ENCODE results near the gene ARHGEF28. TPM values are rescaled to one million over a fixed set of nuclear protein-coding genes. Genes with fewer than 3 reads are reported as not detected.

ARHGEF28 gene
- total RNA-seq, 1 donor from 2014 or later = 44.9 TPM

DNA sequence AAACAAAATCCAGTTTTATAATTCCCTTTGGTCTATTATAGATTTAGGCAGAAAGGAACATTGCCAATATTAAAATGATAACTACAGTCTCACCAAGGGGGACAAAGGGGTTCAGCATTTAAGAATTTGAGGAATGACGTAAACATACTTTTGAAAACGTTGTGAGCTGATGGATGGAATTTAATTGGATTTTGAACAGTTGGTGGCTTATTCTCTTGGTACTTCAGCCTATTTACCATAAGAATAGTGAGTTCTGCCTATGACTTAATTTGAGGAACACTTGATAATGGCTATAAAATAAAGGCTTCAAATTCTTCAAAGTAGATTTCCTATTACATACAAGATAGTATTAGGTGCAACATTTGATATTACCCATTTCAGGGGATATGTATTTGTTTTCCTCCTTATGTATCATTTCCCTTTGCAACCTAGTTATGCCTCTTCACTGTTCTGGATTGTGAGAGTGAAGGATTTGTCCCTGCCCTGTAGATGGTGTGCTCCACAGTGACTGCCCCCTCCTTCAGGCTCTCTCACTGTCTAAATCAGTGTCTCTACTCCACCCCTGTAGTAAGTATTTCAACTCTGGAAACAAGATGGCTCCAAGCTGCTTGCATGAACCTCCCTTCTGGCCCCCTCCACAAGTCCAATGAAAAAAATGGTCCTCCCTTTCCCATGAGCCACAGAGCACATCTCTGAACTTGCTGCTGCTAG lies 225.6 kb downstream of the ARHGEF28 start:
- Mint-ChIP-seq H3K27me3 (ENCODE audit: unreplicated experiment) (no peaks in the 10 kb centered on the region), H3K36me3 (ENCODE audit: unreplicated experiment) (peaks cover 18% of the 10 kb centered on the region), H3K9me3 (ENCODE audit: unreplicated experiment) (no peaks in the 10 kb centered on the region), H3K4me3 (ENCODE audit: unreplicated experiment) (no peak overlapping the region), H3K27ac (ENCODE audit: unreplicated experiment) (no peak overlapping the region), H3K4me1 (ENCODE audit: unreplicated experiment) (peaks cover 54% of the 10 kb centered on the region)
- TF ChIP-seq, protein P1, sequence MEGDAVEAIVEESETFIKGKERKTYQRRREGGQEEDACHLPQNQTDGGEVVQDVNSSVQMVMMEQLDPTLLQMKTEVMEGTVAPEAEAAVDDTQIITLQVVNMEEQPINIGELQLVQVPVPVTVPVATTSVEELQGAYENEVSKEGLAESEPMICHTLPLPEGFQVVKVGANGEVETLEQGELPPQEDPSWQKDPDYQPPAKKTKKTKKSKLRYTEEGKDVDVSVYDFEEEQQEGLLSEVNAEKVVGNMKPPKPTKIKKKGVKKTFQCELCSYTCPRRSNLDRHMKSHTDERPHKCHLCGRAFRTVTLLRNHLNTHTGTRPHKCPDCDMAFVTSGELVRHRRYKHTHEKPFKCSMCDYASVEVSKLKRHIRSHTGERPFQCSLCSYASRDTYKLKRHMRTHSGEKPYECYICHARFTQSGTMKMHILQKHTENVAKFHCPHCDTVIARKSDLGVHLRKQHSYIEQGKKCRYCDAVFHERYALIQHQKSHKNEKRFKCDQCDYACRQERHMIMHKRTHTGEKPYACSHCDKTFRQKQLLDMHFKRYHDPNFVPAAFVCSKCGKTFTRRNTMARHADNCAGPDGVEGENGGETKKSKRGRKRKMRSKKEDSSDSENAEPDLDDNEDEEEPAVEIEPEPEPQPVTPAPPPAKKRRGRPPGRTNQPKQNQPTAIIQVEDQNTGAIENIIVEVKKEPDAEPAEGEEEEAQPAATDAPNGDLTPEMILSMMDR (IDR thresholded peaks at IDR 0.05) = no peak
- DNase-seq (ENCODE audit: extremely low spot score, unreplicated experiment) = no peak

GRCh38 chr5:73853091-73853490 lies 227.1 kb downstream of the ARHGEF28 start:
- TF ChIP-seq, protein P1 (IDR thresholded peaks at IDR 0.05) = no peak
- Mint-ChIP-seq H3K36me3 (ENCODE audit: unreplicated experiment) (peaks cover 23% of the 10 kb centered on the region), H3K4me1 (ENCODE audit: unreplicated experiment) (peaks cover 52% of the 10 kb centered on the region), H3K4me3 (ENCODE audit: unreplicated experiment) (no peak overlapping the region), H3K9me3 (ENCODE audit: unreplicated experiment) (no peaks in the 10 kb centered on the region), H3K27me3 (ENCODE audit: unreplicated experiment) (no peaks in the 10 kb centered on the region), H3K27ac (ENCODE audit: unreplicated experiment) (peak overlapping the region; percentile 80)
- DNase-seq (ENCODE audit: extremely low spot score, unreplicated experiment) = no peak

DNA sequence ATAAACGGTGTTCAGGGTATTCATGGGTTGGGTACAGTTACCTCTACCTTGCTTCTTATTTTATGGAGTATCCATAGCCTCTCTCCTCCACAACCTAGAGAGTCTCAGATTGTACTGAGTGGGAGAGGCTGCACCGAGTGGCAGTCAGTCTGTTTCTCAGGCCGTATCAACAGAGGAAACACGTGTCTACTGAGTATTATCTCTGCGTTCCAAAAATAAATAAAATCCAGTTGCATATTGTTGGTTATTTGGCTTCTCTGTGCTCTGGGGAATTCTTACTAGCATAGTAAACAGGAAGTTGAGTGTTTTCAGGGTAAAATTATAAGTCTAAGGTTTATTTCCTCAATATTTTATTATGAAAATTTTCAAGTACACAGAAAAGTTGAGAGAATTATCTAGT lies 231.0 kb downstream of the ARHGEF28 start:
- TF ChIP-seq, protein P1 (IDR thresholded peaks at IDR 0.05) = no peak
- Mint-ChIP-seq H3K4me1 (ENCODE audit: unreplicated experiment) (peaks cover 22% of the 10 kb centered on the region), H3K9me3 (ENCODE audit: unreplicated experiment) (no peaks in the 10 kb centered on the region), H3K36me3 (ENCODE audit: unreplicated experiment) (peaks cover 44% of the 10 kb centered on the region), H3K27me3 (ENCODE audit: unreplicated experiment) (no peaks in the 10 kb centered on the region), H3K4me3 (ENCODE audit: unreplicated experiment) (no peak overlapping the region), H3K27ac (ENCODE audit: unreplicated experiment) (no peak overlapping the region)
- no peak for DNase-seq (ENCODE audit: extremely low spot score, unreplicated experiment)

GRCh38 chr5:73857446-73857845 lies 231.4 kb downstream of the ARHGEF28 start:
- H3K9me3 Mint-ChIP-seq (ENCODE audit: unreplicated experiment) = no peaks in the 10 kb centered on the region
- H3K36me3 Mint-ChIP-seq (ENCODE audit: unreplicated experiment) = peaks cover 44% of the 10 kb centered on the region
- no peaks in the 10 kb centered on the region for H3K27me3 Mint-ChIP-seq (ENCODE audit: unreplicated experiment)
- no peak overlapping the region for H3K27ac Mint-ChIP-seq (ENCODE audit: unreplicated experiment)
- no peak for DNase-seq (ENCODE audit: extremely low spot score, unreplicated experiment)
- H3K4me3 Mint-ChIP-seq (ENCODE audit: unreplicated experiment) = no peak overlapping the region
- TF ChIP-seq, protein P1 (IDR thresholded peaks at IDR 0.05) = no peak
- H3K4me1 Mint-ChIP-seq (ENCODE audit: unreplicated experiment) = peaks cover 21% of the 10 kb centered on the region

- peaks cover 41% of the 10 kb centered on the region for H3K36me3 Mint-ChIP-seq (ENCODE audit: unreplicated experiment)
- peaks cover 18% of the 10 kb centered on the region for H3K4me1 Mint-ChIP-seq (ENCODE audit: unreplicated experiment)
- DNase-seq (ENCODE audit: extremely low spot score, unreplicated experiment) = no peak
- H3K27ac Mint-ChIP-seq (ENCODE audit: unreplicated experiment) = no peak overlapping the region
- H3K9me3 Mint-ChIP-seq (ENCODE audit: unreplicated experiment) = no peaks in the 10 kb centered on the region
- H3K4me3 Mint-ChIP-seq (ENCODE audit: unreplicated experiment) = no peak overlapping the region
- H3K27me3 Mint-ChIP-seq (ENCODE audit: unreplicated experiment) = no peaks in the 10 kb centered on the region
- TF ChIP-seq, protein P1 (IDR thresholded peaks at IDR 0.05) = no peak
These were observed 232.1 kb downstream of the ARHGEF28 start for GRCh38 chr5:73858054-73858453.

Measured in osteocyte (in vitro differentiated cells).